GM18907 (cell line): Measurements from ENCODE around the gene MMAA.
"Not testable (repeated sequence)": the region's sequence is repeated elsewhere in the genome, so short reads cannot be mapped to it uniquely, and the experiment has no call there.

Experiments
- ATAC-seq: cut with Tn5 transposase; IDR thresholded peaks from one replicate; pipeline ENCODE4 v1.9.1; 2021; ENCODE audit warnings: mild to moderate bottlenecking, moderate library complexity; ENCODE audit not compliant: unreplicated experiment

Gene MMAA

DNA sequence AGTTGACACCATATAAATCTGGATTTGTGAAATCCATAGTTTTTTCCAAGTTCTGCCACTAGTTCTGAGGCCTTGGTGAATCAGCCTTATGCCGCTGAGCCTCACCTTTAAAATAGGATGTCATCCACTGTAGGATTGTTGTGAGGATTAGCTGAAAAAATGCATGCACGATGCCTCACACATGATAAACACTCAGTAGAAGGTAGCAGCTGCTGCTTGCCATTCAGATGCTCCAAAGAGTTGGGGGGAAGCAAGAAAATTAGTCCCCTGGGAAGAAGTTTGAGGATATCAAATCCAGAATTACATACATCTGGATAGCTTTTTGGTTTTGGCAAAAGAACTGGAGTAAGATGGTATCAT, 7.4 kb downstream of the MMAA start:
- ATAC-seq = no peak

DNA sequence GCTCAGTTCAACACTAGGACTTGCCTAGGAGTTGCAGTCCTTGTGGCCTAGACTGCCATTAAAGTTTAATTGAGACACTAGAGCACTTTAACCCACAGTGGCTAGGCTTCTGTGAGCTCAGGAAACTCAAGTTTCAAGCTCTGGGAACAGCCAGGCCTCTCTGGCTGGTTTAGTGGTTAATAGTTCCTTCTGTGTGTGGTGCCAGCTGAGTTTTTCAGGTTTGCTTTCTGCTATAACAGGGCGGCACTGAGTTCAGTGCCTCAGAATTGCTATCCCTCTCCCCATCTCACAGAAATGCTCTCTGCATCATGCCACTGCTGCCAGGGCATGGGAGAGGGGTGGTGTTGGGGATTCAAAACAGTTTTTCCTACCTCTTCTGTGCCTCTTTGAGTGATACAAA, 15.9 kb downstream of the MMAA start:
- no peak for ATAC-seq

DNA sequence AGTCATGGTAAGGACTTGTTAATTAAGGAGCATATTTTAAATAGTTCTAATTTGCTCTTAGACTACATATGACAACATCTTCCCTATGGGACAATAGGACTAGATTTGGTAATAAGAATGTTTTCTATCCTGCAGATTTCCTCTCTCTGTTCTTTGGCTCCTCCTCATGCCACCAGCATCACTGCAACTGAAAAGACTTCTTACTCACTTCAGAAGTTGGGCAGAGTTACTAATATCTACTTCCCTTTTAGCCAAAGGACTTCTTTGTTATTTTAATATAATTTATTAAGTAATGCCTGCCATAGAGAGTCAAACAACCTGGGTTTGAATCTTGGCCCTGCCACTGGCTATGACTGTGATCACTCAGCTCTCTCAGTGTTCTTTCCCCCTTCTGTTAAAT, 16.4 kb downstream of the MMAA start:
- ATAC-seq = no peak

DNA sequence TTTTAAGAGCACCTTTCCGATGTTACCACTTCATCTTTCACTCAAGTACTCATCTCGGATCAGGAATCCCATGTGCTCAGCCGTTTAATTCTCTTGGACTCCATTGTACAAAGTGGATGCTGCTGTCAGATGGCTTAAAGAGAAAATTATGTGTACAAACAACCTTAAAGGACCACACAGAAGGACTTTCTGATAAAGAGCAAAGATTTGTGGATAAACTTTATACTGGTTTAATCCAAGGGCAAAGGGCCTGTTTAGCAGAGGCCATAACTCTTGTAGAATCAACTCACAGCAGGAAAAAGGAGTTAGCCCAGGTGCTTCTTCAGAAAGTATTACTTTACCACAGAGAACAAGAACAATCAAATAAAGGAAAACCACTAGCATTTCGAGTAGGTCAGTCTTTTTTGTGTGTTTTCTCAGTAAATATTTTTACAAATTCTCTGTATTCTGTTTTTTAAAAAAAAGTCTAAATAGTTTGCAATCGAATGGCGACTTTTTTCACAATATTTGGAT, 20.1 kb downstream of the MMAA start:
- no peak for ATAC-seq

DNA sequence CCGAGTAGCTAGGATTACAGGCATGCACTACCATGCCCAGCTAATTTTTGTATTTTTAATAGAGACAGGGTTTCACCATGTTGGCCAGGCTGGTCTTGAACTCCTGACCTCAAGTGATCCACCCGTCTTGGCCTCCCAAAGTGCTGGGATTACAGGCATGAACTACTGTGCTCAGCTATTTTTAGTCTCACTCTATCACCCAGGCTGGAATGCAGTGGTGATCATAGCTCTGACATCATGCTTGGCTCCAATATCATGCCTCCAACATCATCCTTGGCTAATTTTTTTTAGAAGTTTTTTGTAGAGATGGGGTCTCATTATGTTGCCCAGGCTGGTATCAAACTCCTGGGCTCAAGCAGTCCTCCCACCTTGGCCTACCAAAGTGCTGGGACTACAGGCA, 21.1 kb downstream of the MMAA start:
- ATAC-seq = not testable (repeated sequence)

DNA sequence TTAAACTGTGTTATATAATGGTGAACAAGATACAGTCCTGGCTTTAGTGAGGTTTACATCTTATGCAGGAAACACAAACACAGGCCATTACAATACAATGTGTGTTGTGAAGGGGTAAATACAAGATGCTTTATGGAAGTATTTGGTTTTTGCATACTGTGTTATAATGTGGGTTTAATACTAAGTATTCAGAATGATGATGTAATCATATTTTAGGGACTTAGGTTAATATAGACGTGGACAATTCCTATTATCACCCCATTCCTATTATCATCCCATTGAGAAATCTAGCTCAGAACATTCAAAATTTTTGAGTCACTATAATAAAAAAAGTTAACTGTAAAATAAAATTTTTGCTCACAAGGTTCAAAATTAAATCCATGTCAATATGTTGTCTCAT, 24.1 kb downstream of the MMAA start:
- ATAC-seq = no peak

DNA sequence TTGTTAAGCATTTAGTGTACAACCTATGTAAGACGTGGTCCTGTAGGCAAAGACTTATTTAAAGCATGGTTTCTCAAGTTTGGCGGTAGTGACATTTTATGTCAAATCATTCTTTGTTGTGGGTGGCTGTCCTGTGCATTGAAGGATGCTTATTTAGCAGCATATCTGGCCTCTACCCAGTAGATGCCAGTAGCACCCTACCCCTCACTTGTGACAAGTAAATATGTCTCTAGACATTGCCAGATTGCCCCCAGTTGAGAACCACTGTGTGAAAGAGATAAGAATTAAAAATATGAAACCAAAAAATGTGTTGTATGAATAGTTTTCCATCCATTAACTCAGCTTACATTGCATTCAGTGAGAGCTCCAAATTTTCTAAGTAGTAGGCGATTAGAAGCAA, 25.5 kb downstream of the MMAA start:
- no peak for ATAC-seq

DNA sequence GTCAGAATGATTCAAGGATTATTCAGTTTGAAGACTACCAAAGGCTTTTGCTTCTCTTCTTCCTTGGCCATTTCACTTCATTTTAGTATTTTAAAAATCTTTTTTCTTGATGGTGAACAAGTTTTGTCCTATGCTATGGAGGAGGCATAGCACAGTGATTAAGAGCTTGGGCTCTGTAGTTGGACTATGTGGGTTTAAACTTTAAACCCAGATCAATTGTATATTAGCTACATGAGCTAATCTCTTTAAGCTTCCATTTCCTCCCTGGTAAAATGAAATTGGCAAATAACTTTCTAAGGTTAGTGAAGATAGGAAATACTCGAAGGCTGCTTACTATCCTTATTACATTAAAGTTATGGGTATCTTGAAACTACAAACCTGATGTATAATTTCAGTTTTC, 37.0 kb downstream of the MMAA start:
- ATAC-seq = no peak

DNA sequence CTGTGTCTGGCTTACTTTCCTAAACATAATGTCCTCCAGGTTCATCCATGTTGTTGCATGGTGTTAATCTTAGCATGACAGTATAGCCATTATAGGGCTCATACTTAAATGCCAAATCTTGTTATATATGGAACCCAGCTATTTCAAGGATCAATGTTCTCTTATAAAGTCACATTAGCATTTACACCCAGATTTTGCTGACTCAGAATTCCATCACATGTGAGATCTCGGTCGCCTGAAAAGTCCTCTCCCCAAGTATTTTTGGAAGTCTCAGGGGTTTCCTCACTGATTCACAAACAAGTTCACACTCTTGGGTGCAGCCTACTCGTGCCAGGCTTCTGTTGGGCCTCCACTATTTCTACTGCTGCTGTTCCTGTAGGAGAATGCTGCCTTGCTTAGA, 40.9 kb downstream of the MMAA start:
- ATAC-seq = no peak

DNA sequence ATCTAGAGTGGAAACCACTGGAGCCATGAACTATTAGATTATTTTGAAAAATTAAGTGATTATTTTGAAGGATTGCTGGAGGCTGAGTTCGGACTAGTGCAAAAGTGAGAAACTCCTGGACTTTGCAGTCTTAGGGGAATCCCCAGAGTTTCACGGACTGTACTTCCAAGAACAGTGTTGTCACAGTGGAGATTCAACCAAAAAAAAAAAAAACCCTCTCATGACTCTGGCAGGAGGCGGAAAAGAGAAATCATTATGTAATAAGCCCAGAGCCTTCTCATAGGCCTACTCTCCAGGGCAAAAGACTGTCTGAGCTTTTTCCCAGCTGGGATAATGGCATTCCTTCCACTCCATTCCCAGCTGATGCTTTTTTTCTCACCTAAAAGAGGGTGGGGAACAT, 44.0 kb downstream of the MMAA start:
- no peak for ATAC-seq

DNA sequence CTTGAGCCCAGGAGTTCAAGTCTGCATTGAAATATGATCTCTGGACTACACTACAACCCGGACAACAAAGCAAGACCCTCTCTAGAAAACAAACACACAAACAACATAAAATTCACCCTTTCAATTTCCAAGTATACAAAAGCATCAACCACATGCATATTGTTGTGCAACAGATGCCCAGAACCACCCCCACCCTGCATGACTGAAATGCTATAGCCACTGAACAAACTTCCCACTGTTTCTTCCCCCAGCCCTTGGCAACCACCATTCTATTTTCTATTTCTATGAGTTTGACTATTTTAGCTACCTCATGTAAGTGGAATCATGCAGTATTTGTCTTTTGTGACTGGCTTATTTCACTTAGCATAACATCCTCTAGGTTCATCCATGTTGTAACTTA, 46.6 kb downstream of the MMAA start:
- ATAC-seq = no peak

DNA sequence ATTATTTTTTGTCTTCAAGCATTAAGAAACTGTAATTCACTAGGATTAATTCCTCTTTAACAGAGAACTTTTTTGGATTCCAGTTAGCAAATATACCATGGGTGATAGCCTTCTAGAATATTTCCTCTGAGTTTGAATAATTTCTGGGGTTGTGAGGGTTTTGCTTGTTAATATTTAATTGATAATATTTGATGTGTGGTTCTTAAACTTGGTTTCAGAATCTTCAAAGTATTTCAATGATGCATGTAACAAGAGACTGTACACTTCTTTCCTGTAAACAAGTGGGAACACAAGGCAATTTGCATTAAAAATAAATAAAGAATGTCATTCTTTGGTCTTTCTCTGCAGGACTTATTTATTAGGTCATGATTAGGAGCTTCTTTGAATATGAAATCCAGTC, 51.2 kb downstream of the MMAA start:
- ATAC-seq = peak; percentile 73

DNA sequence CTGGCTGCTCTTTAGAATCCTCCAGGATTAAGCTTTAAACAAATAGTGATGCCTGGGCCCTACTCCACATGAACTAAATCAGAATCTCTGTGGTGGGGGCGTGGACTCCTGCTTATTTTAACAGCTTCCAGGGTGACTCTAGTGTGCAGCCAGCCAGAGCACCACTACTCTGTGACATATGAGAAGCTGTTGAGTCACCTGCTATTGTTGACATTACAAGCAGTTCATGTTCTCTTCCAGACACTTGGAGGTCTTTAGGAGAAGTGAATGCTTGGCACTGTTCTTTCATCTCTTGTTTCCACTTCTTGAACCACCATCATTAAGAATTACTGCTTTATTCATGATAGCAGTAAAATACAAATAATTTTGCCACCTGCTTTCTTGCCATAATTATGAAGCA, 60.3 kb downstream of the MMAA start:
- ATAC-seq = no peak

DNA sequence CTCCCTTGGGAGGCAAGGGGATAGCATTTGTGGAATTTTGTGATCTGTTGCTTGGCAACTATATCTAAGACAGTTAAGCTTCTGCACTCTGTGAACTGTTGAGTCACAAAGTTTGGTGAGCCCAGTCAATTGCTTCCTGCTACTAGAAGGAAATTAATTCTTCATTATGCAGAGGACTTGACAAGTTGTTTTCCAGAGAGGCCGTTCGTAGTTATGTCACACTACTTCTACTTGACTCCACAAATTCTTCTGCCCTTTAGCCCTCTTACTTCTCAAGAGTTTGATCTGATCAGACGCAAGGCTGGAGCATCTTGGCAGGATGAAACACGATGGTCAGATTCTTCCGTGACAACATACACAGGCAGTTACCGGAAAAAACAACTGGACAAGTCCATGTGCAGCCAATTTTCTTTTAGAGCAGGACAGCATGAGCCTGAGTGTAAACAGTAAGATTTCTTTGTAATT, 60.8 kb downstream of the MMAA start, which contains the start of gene C4orf51:
Gene C4orf51, plus strand, starts transcription at position 156 of the 465 bp plus-strand sequence. Its CDS starts 58 bp downstream, at position 214.
- ATAC-seq = no peak

DNA sequence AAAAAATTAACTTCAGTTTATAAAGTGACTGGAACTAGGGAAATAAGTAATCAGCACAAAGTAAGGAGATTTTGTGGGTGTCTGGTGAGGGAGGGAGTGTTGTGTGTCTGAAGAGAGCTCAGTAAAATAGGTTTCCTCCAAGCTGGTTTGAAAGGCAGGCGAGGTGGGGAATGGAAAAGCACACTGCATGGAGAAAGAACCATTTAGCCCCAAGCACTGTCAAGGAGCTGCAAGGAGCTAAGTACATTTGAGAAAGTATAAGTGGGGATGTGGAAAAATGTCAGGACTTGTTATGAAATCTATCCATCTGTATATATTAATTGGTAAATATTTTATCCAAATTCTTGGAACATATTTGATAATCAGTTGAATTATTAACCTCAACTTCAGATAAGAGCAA, 61.7 kb downstream of the MMAA start:
- ATAC-seq = no peak

DNA sequence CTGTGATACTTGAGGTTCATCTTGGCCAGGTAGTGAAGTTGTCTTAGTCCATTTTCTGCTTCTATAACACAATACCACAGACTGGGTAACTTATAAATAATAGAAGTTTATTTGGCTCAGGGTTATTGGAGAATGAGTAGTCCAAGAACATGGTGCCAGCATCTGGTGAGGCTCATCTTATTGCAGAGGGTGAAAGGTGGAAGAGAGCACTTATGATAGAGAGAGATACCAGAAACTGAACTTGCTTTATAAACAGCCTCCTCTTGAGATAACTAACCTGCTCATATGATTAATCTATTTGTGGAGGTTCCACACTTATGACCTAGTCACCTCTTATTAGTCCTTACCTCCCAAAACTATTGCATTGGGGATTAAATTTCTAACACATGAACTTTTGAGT, 62.3 kb downstream of the MMAA start:
- ATAC-seq = no peak

DNA sequence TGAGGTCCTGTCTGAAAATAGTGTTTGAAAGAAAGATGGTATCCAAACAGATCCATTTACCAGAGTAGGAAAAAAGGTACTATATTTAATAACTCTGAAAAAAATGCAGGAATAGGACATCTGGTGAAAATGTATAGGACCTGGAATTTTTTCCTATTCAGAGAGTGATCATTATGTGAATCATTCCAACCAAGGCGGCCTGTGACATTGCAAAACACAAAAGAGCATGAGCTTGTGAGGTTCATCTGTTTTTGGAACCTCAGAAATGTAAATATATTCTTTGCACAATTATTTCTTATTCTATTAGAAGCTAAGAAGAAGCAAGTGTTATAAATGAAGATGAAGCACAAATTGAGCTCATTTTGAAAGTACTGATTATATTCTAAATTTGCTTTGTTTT, 62.8 kb downstream of the MMAA start:
- no peak for ATAC-seq

DNA sequence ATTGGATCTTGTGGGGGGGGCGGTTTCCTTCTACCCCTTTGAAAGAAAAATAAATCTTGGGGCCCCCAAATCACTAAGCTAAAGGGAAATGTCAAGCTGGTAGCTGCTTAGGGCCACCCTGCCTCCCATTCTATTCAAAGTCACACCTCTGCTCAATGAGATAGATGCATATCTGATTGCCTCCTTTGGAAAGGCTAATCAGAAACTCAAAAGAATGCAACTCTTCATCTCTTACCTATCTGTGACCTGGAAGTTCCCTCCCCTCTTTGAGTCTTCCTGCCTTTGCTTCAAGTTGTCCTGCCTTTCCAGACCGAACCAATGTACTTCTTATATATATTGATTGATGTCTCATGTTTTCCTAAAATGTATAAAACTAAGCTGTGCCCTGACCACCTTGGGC, 67.8 kb downstream of the MMAA start:
- ATAC-seq = no peak

DNA sequence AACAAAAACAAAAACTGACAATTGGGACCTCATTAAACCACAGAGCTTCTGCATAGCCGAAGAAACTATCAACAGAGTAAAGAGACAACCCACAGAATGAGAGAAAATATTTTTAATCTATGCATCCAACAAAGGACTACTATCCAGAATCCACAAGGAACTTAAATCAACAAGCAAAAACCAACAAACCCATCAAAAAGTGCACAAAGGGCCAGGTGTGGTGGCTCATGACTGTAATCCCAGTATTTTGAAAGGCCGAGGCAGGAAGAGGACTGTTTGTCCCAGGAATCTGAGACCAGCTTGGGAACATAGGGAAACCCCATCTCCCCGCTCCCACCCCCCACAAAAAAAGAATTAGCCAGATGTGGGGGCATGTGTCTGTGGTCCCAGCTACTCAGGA, 71.4 kb downstream of the MMAA start:
- no peak for ATAC-seq

DNA sequence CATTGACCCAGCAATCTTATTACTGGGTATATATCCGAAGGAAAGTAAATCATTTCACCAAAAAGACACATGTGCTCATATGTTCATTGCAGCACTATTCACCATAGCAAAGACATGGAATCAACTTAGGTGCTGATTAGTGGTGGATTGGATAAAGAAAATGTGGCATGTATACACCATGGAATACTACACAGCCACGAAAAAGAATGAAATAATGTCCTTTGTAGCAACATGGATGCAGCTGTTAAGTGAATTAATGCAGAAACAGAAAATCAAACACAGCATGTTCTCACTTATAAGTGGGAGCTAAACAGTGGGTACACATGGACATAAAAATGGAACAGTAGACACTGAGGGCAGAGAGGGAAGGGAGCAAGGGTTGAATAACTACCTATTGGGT, 72.2 kb downstream of the MMAA start:
- ATAC-seq = not testable (repeated sequence)

DNA sequence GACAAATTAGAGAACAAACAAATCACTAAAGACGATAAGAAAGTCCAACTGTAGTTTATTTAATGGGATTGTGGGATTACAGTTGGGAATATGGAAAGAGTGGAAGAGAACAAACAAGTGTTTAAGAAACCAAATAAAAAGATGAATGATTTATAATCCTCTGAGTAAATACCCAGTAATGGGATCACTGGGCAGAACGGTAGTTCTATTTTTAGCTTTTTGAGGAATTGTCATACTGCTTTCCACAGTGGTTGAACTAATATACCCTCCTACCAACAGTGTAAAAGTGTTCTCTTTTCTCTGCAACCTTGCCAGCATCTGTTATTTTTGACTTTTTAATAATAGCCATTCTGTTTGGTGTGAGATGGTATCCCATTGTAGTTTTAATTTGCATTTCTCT, 75.7 kb downstream of the MMAA start:
- ATAC-seq = no peak

DNA sequence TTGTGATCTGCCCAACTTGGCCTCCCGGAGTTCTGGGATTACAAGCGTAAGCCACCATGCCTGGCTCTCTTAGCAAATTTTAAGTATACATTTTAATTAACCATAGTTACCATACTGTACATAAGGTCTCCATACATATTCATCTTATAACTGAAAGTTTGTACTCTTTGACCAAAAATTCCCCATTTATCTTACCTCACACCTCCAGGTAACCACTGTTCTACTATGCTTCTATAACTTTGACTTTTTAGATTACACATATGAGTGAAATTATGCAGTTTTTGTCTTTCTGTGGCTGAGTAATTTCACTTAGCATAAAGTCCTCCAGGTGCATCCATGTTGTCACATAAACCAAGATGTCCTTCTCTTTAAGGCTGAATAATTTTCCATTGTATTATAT, 78.1 kb downstream of the MMAA start:
- no peak for ATAC-seq

DNA sequence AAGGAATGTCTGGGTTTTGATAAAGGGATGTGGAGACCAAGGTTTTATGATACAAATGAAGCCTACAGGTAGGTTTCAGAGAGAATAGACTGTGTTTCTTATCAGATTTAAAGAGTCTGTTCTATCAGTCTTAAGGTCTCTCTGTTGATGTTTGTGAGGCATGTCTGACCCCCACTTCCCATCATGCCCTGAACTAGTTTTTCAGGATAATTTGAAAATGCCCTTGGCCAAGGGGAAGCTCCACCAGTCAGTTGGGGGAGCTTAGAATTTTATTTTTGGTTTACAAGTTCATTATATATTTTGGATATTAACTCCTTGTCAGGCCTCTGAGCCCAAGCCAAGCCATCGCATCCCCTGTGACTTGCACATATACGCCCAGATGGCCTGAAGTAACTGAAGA, 79.3 kb downstream of the MMAA start:
- no peak for ATAC-seq
